Right forelimb (tissue), 1 donor: ENCODE measurements around the gene MICOS13.
A peak's percentile ranks its signal among the peaks of the same experiment; 100 is the strongest.
"Not testable (repeated sequence)": the region's sequence is repeated elsewhere in the genome, so short reads cannot be mapped to it uniquely, and the experiment has no call there.

Source experiments
- DNase-seq: peaks from one replicate; pipeline ENCODE4 v3.0.0-alpha.2; 2018

The MICOS13 gene

GRCh38 chr19:5698635-5699422 lies 18.5 kb upstream of the MICOS13 start:
- peak; percentile 41 for DNase-seq

- peak; percentile 43 for DNase-seq
These were observed 17.7 kb upstream of the MICOS13 start for GRCh38 chr19:5697890-5698634.

GRCh38 chr19:5697022-5697889 lies 16.9 kb upstream of the MICOS13 start:
- DNase-seq, result peak; percentile 38

- DNase-seq, result peak; percentile 44
These were observed 16.1 kb upstream of the MICOS13 start for GRCh38 chr19:5696196-5697021.

GRCh38 chr19:5695649-5696195 lies 15.4 kb upstream of the MICOS13 start:
- DNase-seq, result peak; percentile 44

- peak; percentile 40 for DNase-seq
These were observed 14.8 kb upstream of the MICOS13 start for GRCh38 chr19:5694956-5695648.

- DNase-seq, result peak; percentile 41
These were observed 14.0 kb upstream of the MICOS13 start for GRCh38 chr19:5694167-5694955.

- peak; percentile 47 for DNase-seq
These were observed 13.2 kb upstream of the MICOS13 start for GRCh38 chr19:5693195-5694166.

- DNase-seq, result no peak
These were observed 12.4 kb upstream of the MICOS13 start for GRCh38 chr19:5692723-5693194.

GRCh38 chr19:5691822-5692722 lies 11.8 kb upstream of the MICOS13 start:
- DNase-seq, result peak; percentile 44

- peak; percentile 80 for DNase-seq
These were observed 10.9 kb upstream of the MICOS13 start for GRCh38 chr19:5690955-5691821.

- DNase-seq, result peak; percentile 100
These were observed 10.0 kb upstream of the MICOS13 start, which contains the start of gene RPL36 for GRCh38 chr19:5690125-5690954. RPL36 (plus strand) TSS chr19:5690295; CDS start chr19:5690508, 213 bp downstream.

- DNase-seq, result not testable (repeated sequence)
These were observed 8.1 kb upstream of the MICOS13 start for GRCh38 chr19:5688262-5688881.

- DNase-seq, result no peak
These were observed 7.3 kb upstream of the MICOS13 start for GRCh38 chr19:5687360-5688198.
